AG09309 (cell line): Measurements from ENCODE around the gene IRF3.

ENCODE experiments used
- DNase-seq: peaks from one replicate; pipeline ENCODE4 v3.0.0-alpha.2; 2010; ENCODE audit warnings: low read depth
- H3K4me3 ChIP-seq: 2 replicates; pipeline ENCODE4 v1.5.1; 2011; ENCODE audit warnings: mild to moderate bottlenecking, low read depth, low read length, moderate library complexity; ENCODE audit not compliant: control insufficient read depth
- TF ChIP-seq, protein P1 (sequence below): IDR thresholded peaks from 2 replicates; pipeline ENCODE4 v1.5.1; 2011; ENCODE audit warnings: mild to moderate bottlenecking, low read depth, low read length, inconsistent platforms; ENCODE audit not compliant: insufficient read depth, control insufficient read depth; ENCODE audit errors: missing control alignments

Gene IRF3

DNA sequence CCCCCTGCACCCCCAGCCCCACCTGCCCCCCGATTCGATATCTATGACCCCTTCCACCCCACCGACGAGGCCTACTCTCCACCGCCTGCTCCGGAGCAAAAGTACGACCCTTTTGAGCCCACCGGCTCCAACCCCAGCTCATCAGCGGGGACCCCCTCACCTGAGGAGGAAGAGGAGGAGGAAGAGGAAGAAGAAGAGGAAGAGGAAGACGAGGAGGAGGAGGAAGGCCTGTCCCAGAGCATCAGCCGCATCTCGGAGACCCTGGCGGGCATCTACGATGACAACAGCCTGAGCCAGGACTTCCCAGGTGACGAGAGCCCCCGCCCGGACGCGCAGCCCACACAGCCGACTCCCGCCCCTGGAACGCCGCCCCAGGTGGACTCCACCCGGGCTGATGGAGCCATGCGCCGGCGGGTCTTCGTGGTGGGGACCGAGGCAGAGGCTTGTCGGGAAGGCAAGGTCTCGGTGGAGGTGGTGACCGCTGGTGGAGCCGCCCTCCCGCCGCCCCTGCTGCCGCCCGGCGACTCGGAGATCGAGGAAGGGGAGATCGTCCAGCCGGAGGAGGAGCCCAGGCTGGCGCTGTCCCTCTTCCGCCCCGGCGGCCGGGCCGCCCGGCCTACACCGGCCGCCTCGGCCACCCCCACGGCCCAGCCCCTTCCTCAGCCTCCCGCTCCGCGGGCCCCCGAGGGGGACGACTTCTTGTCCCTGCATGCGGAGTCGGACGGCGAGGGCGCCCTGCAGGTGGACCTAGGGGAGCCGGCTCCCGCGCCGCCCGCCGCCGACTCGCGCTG lies 14.4 kb downstream of the IRF3 start:
- TF ChIP-seq, protein P1, sequence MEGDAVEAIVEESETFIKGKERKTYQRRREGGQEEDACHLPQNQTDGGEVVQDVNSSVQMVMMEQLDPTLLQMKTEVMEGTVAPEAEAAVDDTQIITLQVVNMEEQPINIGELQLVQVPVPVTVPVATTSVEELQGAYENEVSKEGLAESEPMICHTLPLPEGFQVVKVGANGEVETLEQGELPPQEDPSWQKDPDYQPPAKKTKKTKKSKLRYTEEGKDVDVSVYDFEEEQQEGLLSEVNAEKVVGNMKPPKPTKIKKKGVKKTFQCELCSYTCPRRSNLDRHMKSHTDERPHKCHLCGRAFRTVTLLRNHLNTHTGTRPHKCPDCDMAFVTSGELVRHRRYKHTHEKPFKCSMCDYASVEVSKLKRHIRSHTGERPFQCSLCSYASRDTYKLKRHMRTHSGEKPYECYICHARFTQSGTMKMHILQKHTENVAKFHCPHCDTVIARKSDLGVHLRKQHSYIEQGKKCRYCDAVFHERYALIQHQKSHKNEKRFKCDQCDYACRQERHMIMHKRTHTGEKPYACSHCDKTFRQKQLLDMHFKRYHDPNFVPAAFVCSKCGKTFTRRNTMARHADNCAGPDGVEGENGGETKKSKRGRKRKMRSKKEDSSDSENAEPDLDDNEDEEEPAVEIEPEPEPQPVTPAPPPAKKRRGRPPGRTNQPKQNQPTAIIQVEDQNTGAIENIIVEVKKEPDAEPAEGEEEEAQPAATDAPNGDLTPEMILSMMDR = no peak
- H3K4me3 ChIP-seq = no peak overlapping the region
- DNase-seq = no peak

DNA sequence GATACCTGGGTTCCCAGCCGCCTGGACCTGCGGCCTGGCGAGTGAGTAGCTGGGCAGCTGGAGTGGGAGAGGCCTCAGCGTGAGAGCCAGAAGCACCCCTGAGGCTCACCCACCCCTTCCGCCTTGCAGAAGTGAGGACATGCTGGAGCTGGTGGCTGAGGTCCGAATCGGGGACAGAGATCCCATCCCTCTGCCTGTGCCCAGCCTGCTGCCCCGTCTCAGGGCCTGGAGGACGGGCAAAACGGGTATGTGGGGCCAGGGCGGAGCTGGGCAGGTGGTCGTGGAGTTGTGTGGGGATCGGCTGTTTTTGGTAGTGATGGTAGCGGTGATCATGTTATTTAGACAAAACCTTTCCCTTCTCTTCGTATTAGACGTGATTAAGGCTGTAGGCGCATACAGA lies 19.1 kb downstream of the IRF3 start:
- DNase-seq = no peak
- TF ChIP-seq, protein P1 = no peak

DNA sequence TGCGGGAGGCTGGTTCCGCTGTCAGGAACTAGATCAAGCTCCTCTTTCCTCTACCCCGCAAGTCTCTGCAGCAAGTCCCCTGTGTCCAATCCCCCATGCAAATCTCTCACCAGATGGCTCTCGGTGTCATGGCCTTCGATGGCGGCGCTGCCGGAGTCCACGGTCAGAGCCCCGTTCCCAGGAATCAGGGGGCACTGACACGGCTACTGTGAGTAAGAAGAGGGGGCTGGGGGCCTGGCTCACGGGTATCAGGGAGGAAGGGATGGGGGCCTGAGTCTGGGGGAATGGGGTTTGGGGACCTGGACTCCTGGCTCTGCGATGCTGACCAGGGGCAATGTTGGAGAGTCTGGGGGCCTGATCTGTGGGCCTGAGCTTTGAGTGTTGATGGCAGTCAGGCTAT lies 19.7 kb downstream of the IRF3 start:
- H3K4me3 ChIP-seq = no peak overlapping the region
- no peak for DNase-seq
- TF ChIP-seq, protein P1 = no peak

More for the DNA sequence above, 19.1 kb downstream of the IRF3 start:
- no peak overlapping the region for H3K4me3 ChIP-seq

DNA sequence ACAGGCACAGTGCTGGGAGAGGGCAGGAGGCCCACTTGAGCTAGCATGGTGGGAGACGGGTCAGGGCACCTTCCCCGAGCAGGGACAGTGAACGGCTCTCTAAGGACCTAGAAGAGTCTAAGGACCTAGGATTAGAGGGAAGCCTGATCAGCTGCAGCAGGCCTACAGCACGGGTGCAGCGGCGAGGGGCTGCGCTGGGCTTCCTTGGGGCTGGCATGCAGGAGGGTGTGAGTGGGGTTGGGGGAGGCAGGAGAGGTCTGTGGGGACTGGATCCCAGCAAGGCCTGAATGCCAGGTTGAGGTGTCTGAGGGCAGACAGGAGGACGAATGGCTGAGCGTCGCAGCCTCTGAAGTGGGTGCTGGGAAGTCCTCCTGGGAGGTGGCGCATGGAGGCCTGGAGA lies 20.1 kb downstream of the IRF3 start:
- TF ChIP-seq, protein P1 = no peak
- H3K4me3 ChIP-seq = no peak overlapping the region
- DNase-seq = no peak

DNA sequence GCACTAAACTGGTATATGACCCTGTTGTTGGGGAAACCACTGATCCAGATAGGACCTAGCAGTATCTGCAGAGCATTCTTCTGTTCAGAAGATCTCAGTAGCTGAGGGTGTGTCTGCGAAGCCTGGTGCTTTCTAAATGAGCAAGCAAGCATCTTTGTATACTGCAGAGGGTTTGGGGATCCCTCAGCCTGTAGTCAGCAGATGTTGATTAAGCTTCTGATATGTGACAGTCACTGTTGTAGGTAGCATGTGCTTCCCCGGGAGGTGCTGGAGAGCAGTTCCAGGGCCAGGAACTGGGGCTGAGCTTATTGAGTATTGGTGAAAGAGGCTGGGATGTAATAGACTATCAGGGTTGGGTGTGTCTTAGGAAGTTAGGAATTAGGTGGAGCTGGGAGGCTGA lies 22.2 kb downstream of the IRF3 start:
- no peak for DNase-seq
- no peak overlapping the region for H3K4me3 ChIP-seq
- TF ChIP-seq, protein P1 = no peak

DNA sequence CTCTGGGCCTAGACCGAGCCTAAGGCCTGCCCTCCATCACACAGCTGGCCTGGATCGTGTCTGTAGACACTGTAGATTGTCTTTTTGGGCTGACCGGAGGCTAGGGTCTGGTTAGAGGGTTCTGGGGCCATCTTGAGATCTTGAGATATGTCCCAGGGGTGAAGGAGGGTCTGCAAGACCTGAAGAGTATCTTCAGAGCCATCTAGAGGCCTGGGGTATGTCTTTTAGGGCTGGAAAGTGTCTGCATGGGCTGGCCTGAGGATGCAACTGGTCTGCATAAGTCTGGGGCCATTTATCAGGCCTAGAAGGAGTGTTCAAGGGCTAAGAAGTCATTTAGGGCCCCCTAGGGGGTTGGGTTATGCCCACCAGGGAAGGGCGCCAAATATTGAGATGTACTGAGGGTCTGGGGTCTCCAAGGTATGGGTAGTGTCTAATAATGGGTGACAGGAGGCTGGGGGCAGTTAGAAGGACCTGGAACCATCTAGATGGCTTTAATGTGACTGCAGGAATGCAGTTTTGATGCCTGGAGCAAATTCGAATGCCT lies 23.1 kb downstream of the IRF3 start:
- H3K4me3 ChIP-seq = peak overlapping the region; percentile 88
- no peak for DNase-seq
- TF ChIP-seq, protein P1 = no peak
